ENCODE data around the gene MADD.

- TF ChIP-seq POLR2AphosphoS5 (IDR thresholded peaks at IDR 0.05; ENCODE audit: low read depth, low read length), result no peak
- TF ChIP-seq TAF1 (IDR thresholded peaks at IDR 0.05; ENCODE audit: borderline replicate concordance, low read depth, low read length), result no peak
Observed at GRCh38 chr11:47299078-47299477, 29.1 kb downstream of the MADD start.
